GM18858 (cell line): Measurements from ENCODE around the gene DEF6.
A peak's percentile ranks its signal among the peaks of the same experiment; 100 is the strongest.
"Not testable (repeated sequence)": the region's sequence is repeated elsewhere in the genome, so short reads cannot be mapped to it uniquely, and the experiment has no call there.

Experiments used
- ATAC-seq: cut with Tn5 transposase; IDR thresholded peaks from one replicate; pipeline ENCODE4 v1.9.1; 2021; ENCODE audit not compliant: unreplicated experiment

The DEF6 gene

GRCh38 chr6:35278708-35279107 is 18.9 kb upstream of the DEF6 start:
- no peak for ATAC-seq

GRCh38 chr6:35280903-35281302 is 16.7 kb upstream of the DEF6 start:
- no peak for ATAC-seq

GRCh38 chr6:35282472-35282871 is 15.1 kb upstream of the DEF6 start:
- no peak for ATAC-seq

GRCh38 chr6:35283361-35283760 is 14.3 kb upstream of the DEF6 start:
- no peak for ATAC-seq

GRCh38 chr6:35287671-35288396 is 9.8 kb upstream of the DEF6 start:
- ATAC-seq, result no peak

GRCh38 chr6:35288834-35289233 is 8.8 kb upstream of the DEF6 start:
- no peak for ATAC-seq

GRCh38 chr6:35291491-35291890 is 6.1 kb upstream of the DEF6 start:
- no peak for ATAC-seq

- no peak for ATAC-seq
Measured at GRCh38 chr6:35292494-35292893, 5.1 kb upstream of the DEF6 start.

- no peak for ATAC-seq
Measured at GRCh38 chr6:35293681-35294080, 3.9 kb upstream of the DEF6 start.

- no peak for ATAC-seq
Measured at GRCh38 chr6:35294308-35294945, 3.2 kb upstream of the DEF6 start.

- ATAC-seq, result no peak
Measured at GRCh38 chr6:35295036-35295435, 2.6 kb upstream of the DEF6 start.

GRCh38 chr6:35295521-35296315 is 1.9 kb upstream of the DEF6 start:
- ATAC-seq, result no peak

- no peak for ATAC-seq
Measured at GRCh38 chr6:35296931-35297600, 552 bp upstream of the DEF6 start.

- no peak for ATAC-seq
Measured at GRCh38 chr6:35298625-35299140, 1.1 kb downstream of the DEF6 start.

- ATAC-seq, result no peak
Measured at GRCh38 chr6:35299674-35300073, 2.1 kb downstream of the DEF6 start.

- no peak for ATAC-seq
Measured at GRCh38 chr6:35300848-35301247, 3.2 kb downstream of the DEF6 start.

GRCh38 chr6:35302604-35303241 is 5.1 kb downstream of the DEF6 start:
- ATAC-seq, result peak; percentile 50

- ATAC-seq, result no peak
Measured at GRCh38 chr6:35304299-35304698, 6.7 kb downstream of the DEF6 start.

- no peak for ATAC-seq
Measured at GRCh38 chr6:35305117-35305516, 7.5 kb downstream of the DEF6 start.

- ATAC-seq, result not testable (repeated sequence)
Measured at GRCh38 chr6:35307138-35307537, 9.5 kb downstream of the DEF6 start.

- not testable (repeated sequence) for ATAC-seq
Measured at GRCh38 chr6:35308543-35308942, 10.9 kb downstream of the DEF6 start.
